Dedifferentiated amniotic fluid mesenchymal stem cell (primary cell): ENCODE results near the gene ABCC11.

ENCODE experiments used
- DNase-seq: peaks from one replicate; pipeline ENCODE4 v3.0.0-alpha.2; 2016; ENCODE audit errors: extremely low spot score

Gene ABCC11

GRCh38 chr16:48247311-48247710 lies at the start of gene ABCC11:
TSS of gene ABCC11 (minus strand) at chr16:48247539. CDS start at chr16:48231921, 15,618 bp downstream.
- no peak for DNase-seq

GRCh38 chr16:48295488-48296281 lies 48.3 kb upstream of the ABCC11 start:
- no peak for DNase-seq

GRCh38 chr16:48294724-48295123 lies 47.4 kb upstream of the ABCC11 start:
- no peak for DNase-seq

- no peak for DNase-seq
Measured at GRCh38 chr16:48292452-48292851, 45.1 kb upstream of the ABCC11 start.

- no peak for DNase-seq
Measured at GRCh38 chr16:48291754-48292153, 44.4 kb upstream of the ABCC11 start.

- DNase-seq, result no peak
Measured at GRCh38 chr16:48291303-48291702, 44.0 kb upstream of the ABCC11 start.

- DNase-seq, result no peak
Measured at GRCh38 chr16:48287239-48287638, 39.9 kb upstream of the ABCC11 start.

GRCh38 chr16:48284772-48285409 lies 37.6 kb upstream of the ABCC11 start:
- no peak for DNase-seq

GRCh38 chr16:48282636-48283263 lies 35.4 kb upstream of the ABCC11 start:
- no peak for DNase-seq

- no peak for DNase-seq
Measured at GRCh38 chr16:48280546-48280945, 33.2 kb upstream of the ABCC11 start.

- DNase-seq, result no peak
Measured at GRCh38 chr16:48279199-48279598, 31.9 kb upstream of the ABCC11 start.

GRCh38 chr16:48277158-48277557 lies 29.8 kb upstream of the ABCC11 start:
- DNase-seq, result no peak

GRCh38 chr16:48276102-48276501 lies 28.8 kb upstream of the ABCC11 start:
- DNase-seq, result no peak

GRCh38 chr16:48274476-48274875 lies 27.1 kb upstream of the ABCC11 start:
- DNase-seq, result no peak

- no peak for DNase-seq
Measured at GRCh38 chr16:48272837-48273421, 25.6 kb upstream of the ABCC11 start.

- peak; percentile 59 for DNase-seq
Measured at GRCh38 chr16:48271728-48272127, 24.4 kb upstream of the ABCC11 start.

- DNase-seq, result no peak
Measured at GRCh38 chr16:48269011-48269410, 21.7 kb upstream of the ABCC11 start.

- no peak for DNase-seq
Measured at GRCh38 chr16:48262631-48263030, 15.3 kb upstream of the ABCC11 start.

- no peak for DNase-seq
Measured at GRCh38 chr16:48261569-48261968, 14.2 kb upstream of the ABCC11 start.

GRCh38 chr16:48256579-48257177 lies 9.3 kb upstream of the ABCC11 start:
- no peak for DNase-seq

- no peak for DNase-seq
Measured at GRCh38 chr16:48252013-48252412, 4.7 kb upstream of the ABCC11 start.
